GM10248 (cell line): ENCODE measurements around the gene IDI1.

ENCODE experiments used
- CTCF ChIA-PET: fragments of 300-600 bp; sonication (Branson Sonifier 250); formaldehyde crosslinking; extraction: SDS; loops from one replicate; lab custom pipeline; 2021; ENCODE audit warnings: antibody characterized with exemption; lab: Yijun Ruan, JAX
- POLR2A ChIA-PET: fragments of 350-650 bp; sonication (Branson Sonifier 250); formaldehyde crosslinking; extraction: SDS; loops from one replicate; lab custom pipeline; 2020; ENCODE audit warnings: antibody characterized with exemption; lab: Yijun Ruan, JAX
- DNase-seq: peaks from one replicate; pipeline ENCODE4 v3.0.0; 2012; ENCODE audit errors: extremely low spot score
- TF ChIP-seq, protein P1 (sequence below): IDR thresholded peaks from 2 replicates; pipeline ENCODE4 v1.5.1; 2012; ENCODE audit warnings: mild to moderate bottlenecking, low read depth; ENCODE audit errors: extremely low read depth, missing control alignments, control extremely low read depth

Gene IDI1

DNA sequence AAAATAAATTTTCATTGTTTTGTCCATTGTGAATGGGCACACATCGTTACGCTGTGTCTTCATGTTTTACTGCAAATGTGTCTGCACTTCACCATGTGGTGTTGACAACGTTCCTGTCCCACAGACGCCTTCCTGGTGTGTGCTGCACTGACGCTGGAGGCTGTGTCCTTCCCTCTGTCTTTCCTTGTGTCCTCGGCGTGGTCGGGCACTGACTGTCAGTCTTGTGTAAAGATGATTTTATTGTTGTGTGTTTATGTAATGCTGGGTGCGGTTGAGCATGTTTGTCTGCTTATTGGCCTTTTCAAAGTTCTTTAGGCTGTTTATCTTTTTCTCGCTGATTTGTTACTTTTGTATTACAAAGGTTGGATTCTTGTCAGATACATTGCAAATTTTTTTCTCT is 41.3 kb downstream of the IDI1 start:
- TF ChIP-seq, protein P1, sequence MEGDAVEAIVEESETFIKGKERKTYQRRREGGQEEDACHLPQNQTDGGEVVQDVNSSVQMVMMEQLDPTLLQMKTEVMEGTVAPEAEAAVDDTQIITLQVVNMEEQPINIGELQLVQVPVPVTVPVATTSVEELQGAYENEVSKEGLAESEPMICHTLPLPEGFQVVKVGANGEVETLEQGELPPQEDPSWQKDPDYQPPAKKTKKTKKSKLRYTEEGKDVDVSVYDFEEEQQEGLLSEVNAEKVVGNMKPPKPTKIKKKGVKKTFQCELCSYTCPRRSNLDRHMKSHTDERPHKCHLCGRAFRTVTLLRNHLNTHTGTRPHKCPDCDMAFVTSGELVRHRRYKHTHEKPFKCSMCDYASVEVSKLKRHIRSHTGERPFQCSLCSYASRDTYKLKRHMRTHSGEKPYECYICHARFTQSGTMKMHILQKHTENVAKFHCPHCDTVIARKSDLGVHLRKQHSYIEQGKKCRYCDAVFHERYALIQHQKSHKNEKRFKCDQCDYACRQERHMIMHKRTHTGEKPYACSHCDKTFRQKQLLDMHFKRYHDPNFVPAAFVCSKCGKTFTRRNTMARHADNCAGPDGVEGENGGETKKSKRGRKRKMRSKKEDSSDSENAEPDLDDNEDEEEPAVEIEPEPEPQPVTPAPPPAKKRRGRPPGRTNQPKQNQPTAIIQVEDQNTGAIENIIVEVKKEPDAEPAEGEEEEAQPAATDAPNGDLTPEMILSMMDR = no peak
- CTCF ChIA-PET = no interaction called here
- DNase-seq = no peak
- POLR2A ChIA-PET = no interaction called here

DNA sequence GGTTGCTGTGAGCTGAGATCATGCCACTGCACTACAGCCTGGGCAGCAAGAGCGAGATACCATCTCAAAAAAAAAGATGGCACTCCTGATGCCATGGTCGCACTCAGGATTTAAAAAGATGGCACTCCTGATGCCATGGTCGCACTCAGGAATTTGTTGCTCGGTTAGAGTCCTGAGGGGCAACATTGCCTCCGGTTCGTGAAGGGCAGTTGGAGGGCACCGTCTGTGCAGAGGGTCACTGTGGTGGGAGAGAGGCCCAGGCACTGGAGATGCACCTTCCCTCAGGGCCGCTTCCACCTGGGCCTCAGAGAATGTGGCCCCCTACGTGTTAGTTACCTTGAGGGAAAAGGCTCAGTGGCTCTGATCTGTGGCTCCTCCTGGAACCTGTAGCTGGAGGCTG is 42.3 kb downstream of the IDI1 start:
- DNase-seq = no peak
- CTCF ChIA-PET = no interaction called here
- POLR2A ChIA-PET = no interaction called here
- TF ChIP-seq, protein P1 = no peak

DNA sequence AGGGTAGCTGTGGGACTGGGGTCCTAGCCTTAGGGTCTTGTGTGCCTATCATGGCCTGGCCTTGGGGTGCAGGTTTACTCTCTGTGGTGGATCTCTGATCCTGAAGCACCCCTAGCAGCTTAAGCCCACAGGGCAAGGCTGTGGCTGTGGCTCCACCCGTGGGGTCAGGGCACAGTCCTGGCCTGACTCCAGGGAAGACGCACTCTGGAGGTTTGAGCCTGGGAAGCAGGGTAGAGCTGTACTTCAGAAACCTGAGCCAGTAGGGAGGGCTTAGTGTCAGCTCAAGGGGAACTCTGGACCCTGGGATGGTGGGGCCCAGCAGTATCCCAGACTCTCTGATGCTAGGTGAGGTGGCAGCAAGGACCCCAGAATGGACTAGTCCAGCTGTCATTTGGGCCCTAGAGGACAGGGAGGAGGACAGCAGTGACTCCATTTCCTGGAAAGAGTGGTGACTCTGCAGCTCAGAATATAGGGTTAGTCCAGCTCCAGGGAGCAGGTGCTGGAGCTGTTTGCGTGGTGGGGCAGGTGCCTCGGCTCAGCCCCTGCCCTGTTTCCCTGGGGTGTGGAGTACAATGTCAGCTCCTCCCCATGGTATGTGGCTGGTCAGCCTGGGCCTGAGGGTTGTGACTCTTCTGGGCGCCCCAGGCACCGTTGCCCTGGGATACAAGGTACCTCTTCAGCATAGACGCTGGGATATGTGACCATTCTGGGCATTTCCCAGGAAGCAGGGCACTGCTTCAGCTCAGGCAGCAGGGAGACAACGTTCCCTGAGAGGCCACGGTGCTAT is 44.8 kb downstream of the IDI1 start:
- no peak for DNase-seq
- CTCF ChIA-PET = interaction anchor here (0.8 to 2.8 kb wide), 4 partner anchors 9 to 18 kb away, joined by 3 to 10 read pairs (median 7); partner anchors contain the start of gene GTPBP4
- POLR2A ChIA-PET = interaction anchor here (0.9 to 1.7 kb wide), 3 partner anchors 10 to 32 kb away, joined by 3 to 8 read pairs (median 4); no protein-coding TSS in a partner anchor
- TF ChIP-seq, protein P1 = no peak

DNA sequence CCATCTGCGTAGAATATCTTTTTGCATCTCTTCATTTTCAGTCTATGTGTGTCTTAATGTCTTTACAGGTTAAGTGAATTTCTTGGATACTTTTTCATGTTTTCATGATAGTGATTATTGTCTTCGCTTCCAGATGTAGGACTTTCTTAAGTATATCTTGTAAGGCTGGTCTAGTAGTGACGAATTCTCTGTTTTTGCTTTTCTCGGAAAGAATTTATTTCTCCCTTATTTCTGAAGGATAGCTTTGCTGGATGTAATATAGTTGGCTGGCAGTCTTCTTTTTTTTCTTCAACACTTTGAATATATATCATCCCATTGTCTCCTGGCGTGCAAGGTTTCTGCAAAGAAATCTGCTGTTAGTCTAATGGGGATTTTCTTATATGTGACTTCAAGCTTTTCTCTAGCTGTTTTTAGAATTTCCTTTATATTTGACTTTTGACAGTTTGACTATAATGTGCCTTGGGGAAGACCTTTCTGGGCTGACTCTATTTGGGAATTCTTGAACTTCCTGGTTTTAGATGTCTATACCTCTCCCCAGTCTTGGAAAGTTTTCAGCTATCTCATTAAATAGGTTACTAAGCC is 46.4 kb downstream of the IDI1 start:
- ChIA-PET POLR2A (no interaction called here), CTCF (interaction anchor here (0.8 to 2.8 kb wide), 4 partner anchors 9 to 24 kb away, joined by 3 to 10 read pairs (median 6); partner anchors contain the start of genes GTPBP4 and IDI2)
- DNase-seq = no peak
- TF ChIP-seq, protein P1 = no peak

DNA sequence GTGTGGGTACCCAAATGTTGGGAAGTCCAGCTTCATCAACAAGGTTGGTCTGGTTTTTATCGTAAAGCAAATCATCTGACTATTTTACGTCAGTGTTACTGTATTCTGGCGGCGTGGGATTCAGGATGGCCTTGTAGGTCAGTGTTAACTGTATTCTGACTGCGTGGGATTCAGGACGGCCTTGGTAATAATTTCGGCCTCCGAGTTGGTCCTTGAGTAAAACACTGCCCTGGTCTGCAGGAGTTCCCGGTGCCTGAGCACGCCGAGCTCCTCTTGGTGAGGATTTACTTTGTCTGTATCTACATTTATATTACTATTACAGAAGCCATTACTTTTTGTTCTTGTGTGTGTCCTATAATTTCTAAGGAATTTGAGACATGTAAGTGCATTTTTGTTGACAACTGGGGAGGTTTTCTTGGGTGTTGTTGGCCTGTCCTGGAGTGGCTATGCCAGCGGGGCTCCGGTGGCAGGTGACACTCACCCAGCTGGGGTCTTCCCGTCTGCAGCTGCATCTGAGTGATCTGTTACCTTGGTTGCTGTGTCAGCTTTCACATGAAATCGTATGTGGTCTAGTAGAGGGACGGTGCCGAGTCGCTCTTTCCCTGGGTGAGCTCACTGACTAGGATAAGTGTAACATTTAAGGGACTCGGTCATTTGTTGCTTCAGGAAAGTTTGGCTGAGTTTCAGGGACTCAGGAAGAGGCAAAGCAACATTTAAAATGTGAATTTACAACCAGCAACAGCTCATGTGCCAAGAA is 51.5 kb downstream of the IDI1 start:
- ChIA-PET POLR2A (interaction anchor here (1.2 kb wide), 1 partner anchor 11 kb away, joined by 3 read pairs; no protein-coding TSS in a partner anchor), CTCF (interaction anchor here (1.0 to 1.2 kb wide), 4 partner anchors 9 to 95 kb away, joined by 3 to 4 read pairs (median 4); partner anchors contain the start of gene GTPBP4)
- DNase-seq = no peak
- TF ChIP-seq, protein P1 = no peak

DNA sequence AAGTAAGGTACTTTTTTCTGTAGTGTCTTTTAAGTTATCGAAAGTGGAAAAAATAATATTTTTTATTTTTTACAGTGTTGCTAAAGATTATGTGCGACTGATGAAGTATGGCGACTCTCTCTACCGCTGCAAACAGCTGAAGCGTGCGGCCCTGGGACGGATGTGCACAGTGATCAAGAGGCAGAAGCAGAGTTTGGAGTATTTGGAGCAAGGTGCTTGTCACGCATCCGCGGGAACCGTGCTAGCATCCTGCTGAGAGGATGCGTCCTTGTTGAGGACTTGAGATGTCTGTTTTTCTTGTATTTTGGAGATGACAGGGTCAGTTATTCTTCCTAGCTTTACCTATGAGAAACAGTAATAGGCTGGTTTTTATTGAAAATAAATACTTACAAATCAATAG is 52.9 kb downstream of the IDI1 start:
- POLR2A ChIA-PET = no interaction called here
- no peak for DNase-seq
- CTCF ChIA-PET = no interaction called here
- TF ChIP-seq, protein P1 = no peak
